Suppressor macrophage treated with lipopolysaccharide for 4 hours (primary cell): ENCODE results near the gene MAGI2.
"Not testable (repeated sequence)": the region's sequence is repeated elsewhere in the genome, so short reads cannot be mapped to it uniquely, and the experiment has no call there.

ENCODE experiments used
- DNase-seq: peaks from one replicate; pipeline ENCODE4 v3.0.0-alpha.2; 2020

Gene MAGI2

DNA sequence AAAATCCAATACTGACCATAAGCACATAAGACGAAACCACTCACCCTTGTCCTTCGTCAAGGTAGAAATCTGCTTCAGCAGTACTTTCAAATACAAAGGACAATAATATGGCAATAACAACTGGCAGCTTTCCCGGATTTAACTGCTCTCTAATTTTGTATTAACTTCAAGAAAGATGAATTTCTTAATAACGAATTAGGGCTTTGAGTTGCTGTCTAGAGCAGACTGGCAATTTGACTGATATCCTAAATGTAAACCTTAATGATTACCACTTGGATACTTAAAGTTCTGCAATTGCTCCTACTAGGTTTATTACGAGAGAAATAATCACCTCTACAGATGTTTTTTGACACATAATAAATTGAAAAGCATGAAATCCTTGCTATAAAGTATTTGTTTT, 418.7 kb downstream of the MAGI2 start:
- DNase-seq = no peak

DNA sequence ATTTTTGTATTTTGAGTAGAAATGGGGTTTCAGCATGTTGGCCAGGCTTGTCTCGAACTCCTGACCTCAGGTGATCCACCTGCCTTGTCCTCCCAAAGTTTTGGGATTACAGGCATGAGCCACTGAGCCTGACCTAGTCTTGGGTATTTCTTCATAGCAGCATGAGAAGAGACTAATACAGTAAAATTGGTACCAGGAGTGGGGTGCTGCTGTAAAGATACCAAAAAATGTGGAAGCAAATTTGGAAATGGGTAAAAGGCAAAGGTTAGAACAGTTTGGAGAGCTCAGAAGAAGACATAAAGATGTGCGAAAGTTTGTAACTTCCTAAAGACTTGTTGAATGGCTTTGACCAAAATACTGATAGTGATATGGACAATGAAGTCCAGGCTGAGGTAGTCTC, 433.8 kb downstream of the MAGI2 start:
- DNase-seq = not testable (repeated sequence)

DNA sequence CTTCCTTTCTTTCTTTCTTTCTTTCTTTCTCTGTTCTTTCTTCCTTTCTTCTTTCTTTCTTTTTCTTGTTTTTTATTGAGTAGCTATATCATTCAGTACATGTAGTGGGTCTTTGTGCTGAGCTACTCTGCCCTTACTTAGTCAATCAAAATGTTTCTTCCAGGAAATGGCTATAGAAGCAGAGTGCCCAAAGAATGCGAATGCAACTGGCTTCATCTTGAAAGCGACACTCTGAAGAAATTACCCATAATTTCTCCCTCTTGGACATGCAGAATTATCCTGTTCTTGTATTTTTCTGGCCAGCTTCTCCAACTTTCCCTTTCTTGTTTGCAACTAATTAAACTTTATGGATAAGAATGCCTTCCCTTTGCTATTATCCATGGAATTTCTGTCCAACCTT, 441.5 kb downstream of the MAGI2 start:
- DNase-seq = no peak

DNA sequence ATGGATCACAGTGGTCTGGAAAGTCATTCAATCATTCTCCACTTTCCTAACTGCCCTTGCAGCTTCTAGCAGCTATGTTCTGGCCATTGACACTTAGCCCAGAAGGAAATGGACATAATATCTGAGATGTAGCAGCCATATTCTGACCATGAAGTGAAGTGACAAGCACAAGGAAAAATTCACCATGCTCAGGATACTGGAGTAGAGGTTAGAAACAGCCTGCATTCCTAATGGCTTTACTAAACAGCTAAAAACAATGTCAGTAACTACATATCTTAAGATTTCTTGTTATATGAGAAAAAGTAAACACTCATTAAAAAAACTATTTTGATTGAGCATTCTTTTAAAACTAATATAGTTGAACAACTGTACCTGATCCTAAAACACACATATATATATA, 443.8 kb downstream of the MAGI2 start:
- DNase-seq = no peak

DNA sequence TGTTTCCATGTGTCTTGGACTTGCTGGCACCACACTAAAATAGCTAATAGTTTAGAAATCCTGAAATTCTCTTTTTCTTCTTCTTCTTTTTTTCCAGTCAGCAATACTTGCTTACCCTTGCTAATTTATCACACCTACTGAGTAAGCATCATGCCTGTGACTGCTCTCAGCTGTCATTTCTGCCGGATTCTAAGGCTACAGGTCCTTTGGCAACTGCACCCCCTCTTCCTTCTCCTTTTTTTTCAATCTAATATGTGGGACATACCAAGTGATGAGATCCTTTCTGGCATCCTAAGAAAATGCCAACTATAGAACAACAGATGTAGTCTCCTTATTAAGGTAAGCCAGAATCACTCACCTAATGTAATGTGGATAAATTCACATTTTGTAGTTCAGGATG, 444.7 kb downstream of the MAGI2 start:
- no peak for DNase-seq

DNA sequence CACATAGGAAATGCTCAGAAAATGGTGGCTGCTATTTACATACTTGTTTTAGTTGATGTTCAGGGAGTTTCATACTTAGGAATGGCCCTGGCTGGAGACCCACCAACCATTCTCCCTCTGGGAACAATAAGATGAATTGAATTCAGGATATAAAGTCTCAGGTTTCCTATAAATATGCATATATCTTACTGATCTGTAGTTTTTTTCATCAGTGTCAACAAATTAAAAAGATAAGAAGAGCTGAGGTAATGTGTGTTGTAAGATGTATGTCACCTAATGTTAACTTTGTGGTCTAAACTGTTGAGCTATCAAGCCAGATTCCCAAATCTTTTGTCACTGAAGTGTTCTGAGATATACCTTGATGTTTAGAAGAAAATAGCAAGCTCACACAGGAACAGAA, 457.5 kb downstream of the MAGI2 start:
- no peak for DNase-seq

DNA sequence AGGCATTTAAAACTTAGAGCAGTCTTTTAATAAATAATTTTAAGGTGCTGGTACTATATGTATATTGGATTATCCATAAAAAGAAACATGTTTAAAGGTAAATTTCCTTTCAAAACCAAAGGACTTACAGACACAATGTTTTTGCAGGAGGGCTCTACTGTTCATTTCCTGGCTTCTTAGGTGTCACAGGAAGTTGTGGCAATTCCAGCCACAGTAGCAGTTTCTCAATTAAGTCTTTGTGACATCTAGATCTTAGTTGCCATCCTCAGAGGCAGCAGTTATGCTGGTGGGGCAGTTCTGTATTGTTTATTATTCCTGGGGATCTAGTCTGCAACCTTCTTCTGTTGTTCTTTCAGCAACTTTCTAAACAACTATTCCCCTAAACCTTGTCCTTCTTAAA, 460.1 kb downstream of the MAGI2 start:
- no peak for DNase-seq

DNA sequence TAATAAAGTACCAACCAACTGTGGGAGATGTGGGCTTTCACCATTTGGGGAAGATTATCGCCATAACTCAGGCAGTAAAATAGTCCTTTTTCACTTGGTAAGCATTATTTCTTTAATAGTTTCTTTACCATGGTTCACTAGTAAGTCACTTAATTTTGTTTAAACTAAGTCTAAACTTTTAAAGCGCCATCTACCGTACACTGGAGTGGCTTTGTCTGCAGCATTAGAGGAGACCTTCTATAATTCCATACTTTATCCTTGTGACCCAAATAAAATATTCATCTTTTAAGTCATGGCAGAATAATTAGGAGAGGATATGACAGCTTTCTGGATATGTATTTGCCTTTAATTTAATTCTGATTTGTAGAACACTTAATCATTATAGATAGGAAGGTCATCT, 468.0 kb downstream of the MAGI2 start:
- DNase-seq = no peak

DNA sequence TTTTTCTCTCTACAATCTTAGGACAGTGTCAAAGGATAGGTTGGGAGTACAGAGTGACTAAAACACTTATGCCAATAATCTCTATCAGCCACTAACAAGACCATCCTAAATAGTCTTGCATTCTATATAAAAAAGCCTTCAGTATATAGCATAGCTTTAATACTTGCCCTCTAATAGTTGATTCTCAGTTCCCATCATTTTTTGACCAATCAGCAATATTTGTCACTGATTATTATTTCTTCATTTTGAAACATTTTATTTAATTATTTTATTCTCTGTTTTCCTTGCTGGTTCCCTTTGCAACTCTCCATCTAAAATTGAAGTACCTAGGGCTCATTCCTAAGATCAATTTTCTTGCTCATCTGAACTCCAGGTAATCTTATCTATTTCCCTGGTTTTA, 470.0 kb downstream of the MAGI2 start:
- DNase-seq = no peak

DNA sequence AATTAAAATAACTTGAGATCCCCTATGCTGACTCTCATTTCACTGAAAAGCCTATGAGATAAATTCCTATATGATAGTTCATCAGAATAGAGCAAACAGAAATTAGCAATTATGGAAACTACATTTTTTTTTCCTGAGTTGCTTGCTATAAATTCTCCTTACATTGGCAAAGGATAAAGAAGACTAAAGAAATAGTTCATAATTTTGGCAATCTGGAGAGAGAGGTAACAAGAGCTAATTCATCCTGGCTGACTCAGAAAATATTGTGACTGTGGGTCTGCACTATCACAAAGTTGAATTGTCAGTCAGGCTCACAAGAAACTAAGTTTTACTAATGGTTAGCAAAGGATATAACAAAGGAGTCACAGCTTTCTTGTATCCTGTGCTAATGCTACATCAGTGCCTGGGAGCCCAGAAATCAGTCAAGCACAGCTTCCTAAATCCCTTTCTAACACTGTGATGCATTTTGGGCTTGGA, 483.0 kb downstream of the MAGI2 start:
- no peak for DNase-seq

DNA sequence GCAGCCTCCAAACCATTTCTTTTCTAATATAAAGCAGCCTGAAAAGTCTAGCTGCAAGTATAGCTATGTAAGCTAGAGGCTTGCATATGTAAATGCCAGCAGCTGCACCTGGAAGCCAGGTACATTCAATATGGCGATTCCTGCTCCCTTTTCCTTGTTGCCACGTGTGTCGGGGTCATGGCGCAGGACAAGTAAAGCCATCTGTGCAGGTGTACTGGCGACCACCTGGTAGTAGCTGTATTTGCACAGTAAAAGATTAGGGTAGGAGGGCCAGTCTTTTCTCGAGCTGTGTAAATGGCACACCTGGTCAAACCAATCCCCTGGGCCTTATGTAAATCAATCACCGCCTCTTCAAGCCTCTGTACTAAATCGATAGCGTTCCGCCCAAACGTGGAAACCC, 484.5 kb downstream of the MAGI2 start:
- no peak for DNase-seq

DNA sequence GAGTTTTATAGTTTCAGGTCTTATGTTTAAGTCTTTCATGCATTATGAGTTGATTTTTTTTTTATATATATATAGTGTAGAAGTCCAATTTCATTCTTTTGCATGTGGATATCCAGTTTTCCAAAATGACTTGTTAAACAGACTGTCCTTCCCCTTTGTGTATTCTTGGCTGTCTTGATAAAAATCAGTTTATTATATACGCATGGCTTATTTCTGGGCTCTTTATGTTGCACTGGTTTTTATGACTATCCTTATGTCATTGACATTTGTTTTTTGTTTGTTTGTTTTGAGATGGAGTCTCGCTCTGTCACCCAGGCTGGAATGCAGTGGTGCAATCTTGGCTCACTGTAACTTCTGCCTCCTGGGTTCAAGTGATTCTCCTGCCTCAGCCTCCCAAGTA, 485.9 kb downstream of the MAGI2 start:
- not testable (repeated sequence) for DNase-seq

DNA sequence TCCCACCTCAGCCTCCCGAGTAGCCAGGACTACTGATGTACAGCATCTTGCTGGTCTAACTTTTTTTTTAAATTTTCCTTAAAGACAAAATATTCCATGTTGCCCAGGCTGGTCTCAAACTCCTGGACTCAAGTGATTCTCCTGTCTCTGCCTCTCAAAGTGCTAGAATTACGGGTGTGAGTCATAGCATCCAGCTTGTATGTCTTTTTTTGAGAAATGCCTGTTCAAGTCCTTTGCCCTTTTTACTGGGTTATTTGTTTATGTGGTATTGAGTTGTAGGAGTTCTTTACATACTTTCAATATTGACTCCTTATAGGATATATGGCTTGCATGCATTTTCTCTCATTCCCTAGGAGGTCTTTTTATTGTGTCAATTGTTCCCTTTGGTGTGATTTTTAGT, 486.4 kb downstream of the MAGI2 start:
- DNase-seq = no peak

DNA sequence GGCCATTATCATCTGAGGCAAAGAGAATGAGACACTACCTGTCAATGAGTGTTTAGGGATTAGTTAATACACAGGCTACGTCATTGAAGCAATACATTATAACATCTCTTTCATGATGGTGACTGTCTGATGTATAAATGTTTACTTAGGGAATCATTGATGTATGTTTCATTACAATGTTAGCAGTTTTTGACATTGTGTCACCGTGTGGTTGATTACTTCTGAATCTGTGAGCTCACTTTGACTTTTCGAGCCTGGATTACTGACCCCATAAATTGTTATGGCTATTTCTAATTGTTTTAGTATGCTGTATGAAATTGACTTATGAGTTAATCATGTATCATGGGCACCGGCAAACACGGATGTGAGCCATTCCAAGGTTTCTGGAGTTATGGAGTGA, 494.0 kb downstream of the MAGI2 start:
- DNase-seq = no peak

DNA sequence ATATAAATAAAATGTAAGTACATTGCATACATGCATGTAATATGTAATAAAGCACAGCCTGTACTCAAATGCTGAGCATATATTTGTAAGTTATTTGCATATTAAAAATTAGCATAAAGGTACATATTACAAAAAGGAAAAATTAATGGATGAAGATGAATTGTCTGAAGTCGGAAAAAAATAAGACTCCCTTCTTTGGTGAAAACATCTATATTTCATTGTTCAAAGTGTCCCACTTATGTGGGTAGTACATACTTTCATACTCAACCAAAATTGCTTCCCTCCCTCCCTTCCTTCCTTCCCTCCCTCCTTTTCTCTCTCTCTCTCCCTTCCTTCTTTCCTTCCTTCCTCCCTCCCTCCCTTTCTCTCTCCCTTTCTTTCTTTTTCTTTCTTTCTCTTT, 498.1 kb downstream of the MAGI2 start:
- DNase-seq = no peak

DNA sequence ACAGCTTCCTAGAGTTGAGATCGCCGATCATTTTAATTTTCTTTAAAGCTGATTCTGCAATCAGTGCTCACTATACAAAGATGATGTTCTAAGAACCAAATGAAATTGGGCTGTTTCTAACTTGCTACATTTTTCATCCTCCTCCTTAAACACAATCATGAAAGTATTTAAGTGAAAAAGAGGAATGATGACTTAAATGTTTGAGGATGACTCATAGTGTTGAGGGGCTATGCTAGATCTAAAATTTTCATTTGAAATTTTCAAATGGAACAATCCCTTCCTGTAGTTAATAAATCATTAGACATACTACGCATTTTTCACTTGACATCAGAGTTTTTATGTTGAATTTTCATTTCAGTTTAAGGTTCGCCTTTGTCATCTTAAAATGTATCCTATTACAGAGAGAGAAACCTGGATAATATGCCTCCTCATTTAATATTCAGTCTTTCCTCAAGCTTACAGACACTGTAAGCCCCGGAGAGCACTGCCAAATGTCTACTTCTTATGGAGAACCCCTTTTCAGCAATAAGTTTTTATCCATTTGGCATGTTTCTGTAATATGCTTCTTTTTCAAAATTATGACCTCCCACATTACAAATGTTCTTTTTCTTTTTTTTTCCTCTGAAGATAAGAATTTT, 499.6 kb downstream of the MAGI2 start:
- no peak for DNase-seq

DNA sequence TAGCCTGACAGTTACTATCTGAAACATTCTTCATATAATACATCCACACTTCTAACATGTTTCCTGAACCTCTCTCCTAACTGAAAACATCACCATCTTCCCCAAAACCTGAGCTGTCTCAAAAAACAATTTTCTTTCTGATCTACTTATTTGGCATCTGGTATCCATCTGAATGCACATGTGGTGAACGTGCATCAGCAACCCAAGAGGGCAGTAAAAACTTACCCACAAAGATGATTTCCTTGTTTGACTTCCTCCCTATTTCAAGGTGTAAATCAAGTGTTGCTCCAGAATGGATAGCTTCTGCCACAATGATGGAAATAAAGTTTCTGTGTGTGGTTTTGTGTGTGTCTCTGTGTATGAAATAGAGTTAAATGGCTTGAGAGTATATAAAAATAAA, 500.4 kb downstream of the MAGI2 start:
- no peak for DNase-seq

DNA sequence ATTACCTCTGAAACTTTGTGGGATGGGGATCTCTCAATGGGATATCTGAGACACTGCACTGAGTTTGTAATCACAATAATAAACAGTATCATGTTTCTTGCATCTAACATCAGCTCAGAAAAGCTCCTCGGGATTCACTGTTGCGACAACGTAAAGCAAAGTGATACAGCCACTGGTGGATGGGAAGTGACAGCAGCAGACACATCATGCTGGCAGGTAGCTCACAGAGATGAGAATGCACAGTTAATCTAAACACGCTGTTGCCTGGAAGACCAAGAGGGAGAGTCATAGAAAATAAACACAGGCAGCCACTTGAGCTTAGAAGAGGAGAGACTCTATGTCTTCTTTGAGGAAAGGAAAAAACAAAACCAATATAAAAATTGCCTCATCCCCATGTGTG, 513.8 kb downstream of the MAGI2 start:
- DNase-seq = no peak

DNA sequence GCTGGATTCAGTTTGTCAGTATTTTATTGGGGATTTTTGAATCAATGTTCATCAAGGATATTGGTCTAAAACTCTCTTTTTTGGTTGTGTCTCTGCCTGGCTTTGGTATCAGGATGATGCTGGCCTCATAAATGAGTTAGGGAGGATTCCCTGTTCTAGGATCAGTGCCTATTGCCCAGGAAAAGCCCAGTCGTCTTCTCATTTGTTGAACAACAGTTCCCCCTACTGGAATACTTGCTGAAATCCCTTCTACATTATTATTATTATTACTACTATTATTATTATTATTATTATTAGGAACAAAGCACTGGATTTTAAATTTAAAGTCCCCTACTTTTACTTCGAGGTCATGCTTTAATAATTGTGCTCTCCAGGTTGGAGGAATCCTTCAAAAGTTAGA, 528.9 kb downstream of the MAGI2 start:
- DNase-seq = peak; percentile 4

DNA sequence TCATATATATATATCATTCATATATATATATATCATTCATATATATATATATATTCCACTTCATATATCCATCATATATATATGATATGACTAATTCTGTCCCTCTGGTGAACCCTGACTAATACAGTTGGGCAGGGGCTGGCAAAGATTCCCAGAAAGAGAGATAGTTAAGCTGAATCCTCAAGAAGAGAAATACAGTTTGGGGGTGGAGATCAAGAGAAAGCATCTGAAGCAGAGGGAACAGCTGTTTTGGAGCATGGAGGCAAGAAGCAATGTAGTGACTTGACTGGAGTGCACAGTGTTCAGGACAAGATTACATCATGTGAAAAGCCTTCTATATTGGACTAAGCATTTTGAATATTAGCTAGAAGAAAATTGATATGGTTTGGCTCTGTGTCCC, 540.7 kb downstream of the MAGI2 start:
- DNase-seq = no peak

DNA sequence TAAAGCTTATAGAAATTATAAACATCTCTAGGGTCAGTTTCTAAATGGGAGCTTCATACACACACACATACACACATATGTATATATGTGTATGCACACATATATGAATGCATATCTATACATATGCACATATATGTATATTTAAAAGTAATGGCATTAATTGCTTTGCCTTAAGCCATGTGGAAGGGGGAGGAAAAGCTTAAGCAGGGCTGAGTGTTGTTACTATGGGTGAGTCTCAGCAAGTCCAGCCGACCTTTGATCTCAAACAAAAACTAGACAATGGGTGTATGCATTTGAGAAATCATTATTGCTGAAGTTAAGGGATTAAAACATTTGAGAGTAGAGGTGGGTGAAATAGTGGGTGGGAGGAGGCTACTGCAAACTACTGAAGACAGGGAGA, 546.7 kb downstream of the MAGI2 start:
- DNase-seq = no peak

DNA sequence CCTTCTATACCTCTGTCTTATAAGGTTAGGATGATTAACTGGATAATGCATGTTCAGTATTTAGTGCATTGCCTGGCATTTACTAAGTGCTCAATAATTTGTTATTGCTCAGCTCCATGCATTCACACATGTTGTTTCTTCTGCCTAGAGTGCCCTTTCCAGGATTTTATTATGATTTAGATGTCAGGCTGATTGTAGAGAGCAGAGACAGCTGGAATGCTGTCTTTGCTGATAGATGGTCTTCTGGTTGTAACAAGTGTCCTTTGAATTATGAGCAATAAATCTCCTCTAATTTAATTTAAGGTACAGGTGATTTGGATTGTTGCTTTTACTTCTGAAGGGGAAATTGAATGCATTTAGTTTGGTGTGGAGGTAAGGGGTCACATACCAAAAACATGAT, 548.0 kb downstream of the MAGI2 start:
- no peak for DNase-seq

DNA sequence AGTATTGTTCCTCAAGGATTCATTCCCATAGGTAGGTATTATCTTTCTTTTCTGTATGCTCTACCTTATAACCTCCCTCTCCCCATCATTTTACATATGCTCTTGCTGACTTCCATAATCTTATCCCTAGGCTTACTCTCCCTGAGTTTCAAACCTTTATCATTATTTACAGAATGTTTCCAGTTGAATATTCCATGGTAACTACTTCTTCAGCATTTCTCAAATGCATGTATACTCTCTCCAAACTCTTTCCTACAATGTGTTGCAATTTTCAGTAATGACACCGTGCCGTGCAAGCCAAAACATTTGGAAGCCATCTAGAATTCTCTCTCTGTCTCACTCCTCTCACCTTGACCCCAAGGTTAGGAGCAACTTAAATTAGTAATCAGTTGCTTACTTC, 548.5 kb downstream of the MAGI2 start:
- DNase-seq = no peak

DNA sequence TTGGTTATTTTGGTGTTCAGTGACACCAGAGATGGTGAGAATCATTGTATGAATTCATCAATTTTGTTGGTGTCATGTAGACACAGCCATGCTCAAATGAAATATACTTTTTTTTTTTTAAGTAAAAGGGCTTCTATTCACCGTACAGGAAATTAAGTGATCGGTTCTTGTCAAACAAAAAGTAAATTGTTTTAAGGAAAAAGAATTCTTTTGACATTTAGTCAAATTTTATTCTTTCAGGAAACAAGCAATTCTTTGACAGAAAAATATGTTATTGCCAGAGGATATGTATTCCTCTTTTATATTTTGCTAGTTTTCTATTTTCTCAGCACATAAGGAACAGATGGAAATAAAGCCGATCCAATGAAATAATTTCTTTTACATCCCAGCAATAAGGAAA, 551.9 kb downstream of the MAGI2 start:
- DNase-seq = no peak

DNA sequence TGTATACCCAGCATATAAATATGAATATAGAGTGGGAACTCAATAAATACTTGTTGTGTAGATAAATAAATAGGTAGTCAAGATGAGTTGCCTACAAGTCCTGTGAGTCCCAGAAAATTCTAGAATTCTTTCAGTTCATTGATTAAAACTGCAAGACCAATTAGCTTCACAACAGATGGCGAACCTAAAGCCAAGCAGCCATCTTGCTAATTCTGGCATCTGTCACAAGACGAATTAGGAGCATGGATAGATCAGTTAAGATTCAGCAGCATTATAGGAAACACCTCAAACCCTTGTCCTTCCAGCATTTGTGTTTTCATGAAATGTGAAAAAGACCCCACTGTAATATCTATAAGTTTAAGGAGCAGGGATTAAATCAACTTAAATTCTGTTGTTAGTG, 552.7 kb downstream of the MAGI2 start:
- no peak for DNase-seq

DNA sequence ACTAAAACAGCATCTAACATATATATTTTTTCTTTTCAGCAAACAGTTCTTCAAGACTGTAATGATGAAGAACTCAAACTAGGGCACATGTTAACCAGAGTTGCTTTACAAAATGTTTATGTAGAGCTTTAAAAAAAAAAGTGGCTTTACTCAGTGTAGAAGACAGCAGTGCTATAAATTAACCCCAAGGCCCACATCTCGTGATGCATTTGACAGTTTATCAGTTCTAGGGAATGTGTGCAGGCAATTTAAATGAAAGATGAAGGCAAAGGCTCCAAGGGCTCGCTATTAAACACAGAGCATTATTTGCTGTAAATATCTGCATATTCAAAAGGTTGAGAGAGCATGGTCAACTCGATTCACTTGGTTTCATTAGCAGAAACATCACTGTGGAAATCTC, 558.1 kb downstream of the MAGI2 start:
- DNase-seq = no peak
